Measurements from ENCODE around the gene FMN1.
"Not testable (repeated sequence)": the region's sequence is repeated elsewhere in the genome, so short reads cannot be mapped to it uniquely, and the experiment has no call there.

Gene FMN1

DNA sequence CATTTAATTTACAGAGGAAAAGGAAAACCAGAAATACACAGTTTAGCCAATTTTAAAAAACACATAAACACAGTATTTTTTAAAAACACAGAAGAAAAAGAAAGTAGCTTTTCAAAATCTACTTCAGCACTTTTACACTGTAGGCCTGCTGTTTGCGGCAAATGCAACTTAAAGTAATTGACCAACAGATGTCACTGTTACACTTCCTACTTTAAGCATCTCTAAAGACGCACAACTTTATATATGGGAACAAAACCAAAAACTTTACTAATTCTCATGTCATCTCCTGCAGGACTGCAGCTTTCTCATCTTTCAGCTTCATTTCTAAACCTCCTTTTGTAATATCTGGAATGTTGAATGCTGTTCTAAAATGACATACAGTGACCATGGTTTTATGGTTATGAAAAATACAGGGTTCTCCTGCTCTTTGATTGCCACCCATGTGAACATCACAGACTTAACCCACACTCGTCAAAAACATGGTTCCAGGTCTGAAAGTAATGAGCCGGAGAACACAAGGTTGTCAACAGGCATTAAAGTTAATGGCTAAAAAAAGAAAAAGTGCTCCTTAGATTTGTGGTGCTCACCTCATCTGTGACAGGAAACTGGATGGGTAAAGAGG, 107.9 kb downstream of the FMN1 start:
- DNase-seq: peak; percentile 14

DNA sequence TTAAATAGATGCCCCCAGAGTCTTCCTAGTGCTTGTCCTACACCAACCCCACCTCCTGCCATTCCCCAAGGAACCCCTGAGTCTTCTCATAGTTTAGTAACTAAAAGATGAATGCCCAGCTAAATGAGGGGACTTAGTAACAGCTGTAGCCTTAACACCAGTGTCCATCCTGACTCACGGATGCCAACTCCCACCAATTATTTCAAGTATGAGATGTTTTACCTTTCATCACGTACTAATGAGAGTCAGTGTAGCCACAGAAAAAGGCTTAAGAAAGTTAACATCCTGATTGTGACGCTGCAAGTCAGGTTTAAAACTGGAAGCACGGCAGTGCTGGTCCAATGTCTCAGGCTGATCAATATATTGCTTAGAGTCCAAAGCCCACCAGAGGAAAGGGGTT, 109.9 kb downstream of the FMN1 start:
- no peak for DNase-seq

- DNase-seq: no peak
Observed at GRCh38 chr15:33083232-33084081, 111.1 kb downstream of the FMN1 start.

DNA sequence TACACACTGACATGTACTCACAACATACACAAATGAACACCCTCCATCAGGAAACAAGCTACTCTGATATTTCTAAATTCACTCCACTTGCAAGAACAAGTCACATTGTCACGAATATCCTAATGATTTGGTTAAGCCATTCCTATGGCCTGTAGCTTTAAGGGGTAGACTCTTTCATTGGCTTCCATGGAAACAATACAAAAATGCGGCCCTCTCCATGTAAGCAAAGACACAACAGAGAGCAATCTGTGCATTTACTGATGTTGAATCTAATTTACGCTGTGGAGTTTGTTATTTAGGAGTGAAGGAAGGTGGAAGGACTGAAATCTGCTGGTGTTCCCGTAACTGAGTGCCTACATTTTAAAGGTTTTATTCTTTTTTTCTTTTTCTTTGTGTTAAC, 114.5 kb downstream of the FMN1 start:
- DNase-seq: no peak

GRCh38 chr15:33078607-33079006, 115.9 kb downstream of the FMN1 start:
- no peak for DNase-seq

DNA sequence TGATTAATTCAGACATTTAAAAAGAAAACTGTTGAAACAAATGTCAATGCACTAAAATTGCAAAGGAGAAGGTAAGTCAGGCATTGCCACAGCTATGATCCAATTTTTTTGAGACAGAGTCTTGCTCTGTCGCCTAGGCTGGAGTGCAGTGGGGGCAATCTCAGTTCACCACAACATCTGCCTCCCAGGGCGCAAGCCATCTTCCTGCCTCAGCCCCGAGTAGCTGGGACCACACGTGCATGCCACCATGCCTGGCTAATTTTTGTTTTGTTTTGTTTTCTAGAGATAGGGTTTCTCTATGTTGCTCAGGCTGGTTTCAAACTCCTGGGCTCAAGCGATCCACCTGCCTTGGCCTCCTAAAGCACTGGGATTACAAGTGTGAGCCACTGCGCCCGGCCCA, 117.6 kb downstream of the FMN1 start:
- no peak for DNase-seq

DNA sequence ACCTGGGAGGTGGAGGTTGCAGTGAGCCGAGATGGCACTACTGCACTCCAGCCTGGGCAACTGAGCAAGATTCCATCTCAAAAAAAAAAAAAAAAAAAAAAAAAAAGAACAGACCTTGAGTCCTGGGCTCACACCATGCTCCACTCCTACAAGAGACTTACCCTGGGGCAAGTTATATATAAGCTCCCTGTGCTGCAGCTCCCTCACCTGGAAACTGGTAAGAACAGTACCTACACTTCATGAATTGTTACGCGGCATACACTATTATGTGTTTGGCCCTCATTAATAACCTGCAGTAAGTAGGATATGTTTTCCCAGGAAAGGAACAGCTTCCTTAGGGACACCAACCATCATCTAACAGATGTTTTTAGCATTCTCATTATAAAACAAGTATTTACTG, 119.6 kb downstream of the FMN1 start:
- DNase-seq: no peak

GRCh38 chr15:33074212-33074611, 120.3 kb downstream of the FMN1 start:
- DNase-seq: no peak

- no peak for DNase-seq
Observed at GRCh38 chr15:33071451-33071850, 123.1 kb downstream of the FMN1 start.

- DNase-seq: not testable (repeated sequence)
Observed at GRCh38 chr15:33069903-33070302, 124.6 kb downstream of the FMN1 start.

DNA sequence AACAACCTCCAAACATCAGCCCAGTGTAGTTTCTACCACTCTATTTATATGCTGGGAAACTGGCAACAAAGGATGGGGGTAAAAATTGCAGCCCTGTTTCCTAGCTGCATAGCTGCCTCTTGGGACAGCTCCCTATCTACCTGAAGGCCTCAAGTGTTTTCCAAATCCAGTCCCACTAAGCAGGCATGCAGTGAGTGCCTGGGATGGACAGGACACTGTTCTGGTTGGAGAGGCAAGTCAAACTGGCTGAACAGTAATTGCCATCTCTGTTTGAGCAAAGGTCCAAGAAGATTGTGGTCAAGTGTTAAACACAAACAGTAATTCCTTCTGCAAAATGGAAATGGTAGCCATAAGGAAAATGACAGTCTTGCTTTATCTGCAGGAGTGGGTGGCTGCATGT, 125.4 kb downstream of the FMN1 start:
- no peak for DNase-seq

- peak; percentile 32 for DNase-seq
Observed at GRCh38 chr15:33068511-33068990, 126.0 kb downstream of the FMN1 start.

- no peak for DNase-seq
Observed at GRCh38 chr15:33068007-33068481, 126.5 kb downstream of the FMN1 start.

DNA sequence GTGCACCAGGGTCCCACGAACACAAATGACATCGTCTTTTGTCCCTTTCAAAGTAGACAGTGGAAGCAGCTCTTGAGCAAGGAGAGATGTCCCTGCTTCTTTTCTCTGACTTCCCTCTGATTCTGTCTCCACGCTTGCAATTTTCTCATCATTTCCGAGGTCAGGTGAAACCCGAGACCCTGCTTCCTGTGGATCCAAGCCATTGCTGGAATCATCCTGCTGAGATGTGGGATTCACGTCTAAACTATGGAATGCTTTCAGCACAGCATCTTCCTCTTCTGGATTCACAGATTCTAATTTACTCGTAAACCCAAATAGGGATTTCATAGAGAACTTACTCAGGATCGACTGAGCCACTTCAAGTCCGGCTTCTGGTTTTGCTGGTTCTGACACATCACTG, 127.1 kb downstream of the FMN1 start:
- no peak for DNase-seq

- no peak for DNase-seq
Observed at GRCh38 chr15:33066584-33066983, 127.9 kb downstream of the FMN1 start.

DNA sequence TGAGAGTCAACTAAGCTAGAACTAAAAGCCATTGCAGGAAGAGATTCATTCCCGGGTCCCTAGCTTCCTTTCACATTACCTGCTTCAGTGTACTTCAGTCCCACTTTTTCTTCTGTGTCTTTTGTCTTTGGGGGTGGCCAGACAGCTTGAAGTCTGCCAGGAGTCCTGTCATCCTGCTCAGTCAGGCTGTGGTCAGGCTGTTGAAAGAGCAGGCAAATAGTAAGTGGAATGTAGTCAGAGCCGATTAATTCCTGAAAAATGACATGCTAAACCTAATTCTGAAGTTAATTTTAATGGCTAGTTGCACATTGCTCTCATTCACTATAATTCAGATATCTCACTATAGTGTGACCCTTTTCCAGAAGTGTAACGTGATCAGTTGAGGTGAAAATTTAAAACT, 129.6 kb downstream of the FMN1 start:
- no peak for DNase-seq

DNA sequence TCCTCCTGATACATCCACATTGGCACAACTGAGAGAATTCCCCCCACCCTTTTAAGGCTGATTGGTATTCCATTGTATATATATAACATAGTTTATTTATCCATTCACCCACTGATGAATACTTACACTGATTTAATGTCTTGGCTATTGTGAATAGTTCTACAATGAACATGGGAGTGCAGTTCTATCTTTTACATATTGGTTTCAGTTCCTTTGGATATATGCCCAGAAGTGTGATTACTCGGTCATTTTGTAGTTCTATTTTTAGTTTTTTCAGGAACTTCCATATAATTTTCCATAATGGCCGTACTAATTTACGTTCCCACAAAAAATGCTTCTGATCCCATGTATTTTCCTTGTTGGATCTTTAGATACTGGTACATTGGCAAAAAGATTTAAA, 135.3 kb downstream of the FMN1 start:
- no peak for DNase-seq

- DNase-seq: no peak
Observed at GRCh38 chr15:33057845-33058244, 136.7 kb downstream of the FMN1 start.

DNA sequence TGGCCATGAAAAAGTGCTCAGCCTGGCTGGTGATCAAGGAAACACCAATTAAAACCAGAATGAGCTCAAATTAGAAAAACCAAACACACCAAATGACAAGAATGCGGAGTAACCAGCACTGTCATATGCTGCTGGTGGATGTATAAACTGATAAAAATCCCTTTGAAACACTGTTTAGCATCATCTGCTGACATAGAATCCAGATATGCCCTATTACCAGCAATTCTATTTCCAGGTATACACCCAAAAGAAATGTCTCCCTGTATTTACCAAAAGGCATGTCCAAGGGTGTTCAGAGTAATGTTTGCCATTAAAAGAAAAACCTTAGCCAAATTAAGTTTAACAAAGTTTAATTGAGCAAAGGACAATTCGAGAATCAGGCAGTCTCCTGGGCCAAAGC, 138.6 kb downstream of the FMN1 start:
- DNase-seq: no peak

DNA sequence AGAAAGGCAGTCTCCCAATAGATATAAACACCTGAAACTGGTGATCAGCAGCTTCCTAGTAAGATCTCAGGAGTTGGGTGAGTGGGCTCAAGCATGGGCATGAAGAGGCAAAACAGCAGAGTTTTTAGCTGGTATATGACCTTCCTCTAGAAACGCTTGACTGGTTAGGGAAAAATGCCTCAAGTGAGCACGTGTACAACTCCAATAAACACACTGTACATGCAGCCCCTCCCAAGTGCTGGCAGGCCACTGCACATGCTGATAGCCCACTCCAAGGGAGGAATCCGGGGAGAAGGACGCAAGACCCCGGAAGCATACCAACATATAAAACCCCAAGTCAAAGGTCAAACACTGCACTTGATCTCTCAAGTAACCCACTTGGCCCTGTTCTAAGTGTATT, 143.0 kb downstream of the FMN1 start:
- no peak for DNase-seq

- no peak for DNase-seq
Observed at GRCh38 chr15:33048255-33048654, 146.3 kb downstream of the FMN1 start.

GRCh38 chr15:33047077-33047476, 147.4 kb downstream of the FMN1 start:
- no peak for DNase-seq

GRCh38 chr15:33046329-33046728, 148.2 kb downstream of the FMN1 start:
- DNase-seq: no peak

DNA sequence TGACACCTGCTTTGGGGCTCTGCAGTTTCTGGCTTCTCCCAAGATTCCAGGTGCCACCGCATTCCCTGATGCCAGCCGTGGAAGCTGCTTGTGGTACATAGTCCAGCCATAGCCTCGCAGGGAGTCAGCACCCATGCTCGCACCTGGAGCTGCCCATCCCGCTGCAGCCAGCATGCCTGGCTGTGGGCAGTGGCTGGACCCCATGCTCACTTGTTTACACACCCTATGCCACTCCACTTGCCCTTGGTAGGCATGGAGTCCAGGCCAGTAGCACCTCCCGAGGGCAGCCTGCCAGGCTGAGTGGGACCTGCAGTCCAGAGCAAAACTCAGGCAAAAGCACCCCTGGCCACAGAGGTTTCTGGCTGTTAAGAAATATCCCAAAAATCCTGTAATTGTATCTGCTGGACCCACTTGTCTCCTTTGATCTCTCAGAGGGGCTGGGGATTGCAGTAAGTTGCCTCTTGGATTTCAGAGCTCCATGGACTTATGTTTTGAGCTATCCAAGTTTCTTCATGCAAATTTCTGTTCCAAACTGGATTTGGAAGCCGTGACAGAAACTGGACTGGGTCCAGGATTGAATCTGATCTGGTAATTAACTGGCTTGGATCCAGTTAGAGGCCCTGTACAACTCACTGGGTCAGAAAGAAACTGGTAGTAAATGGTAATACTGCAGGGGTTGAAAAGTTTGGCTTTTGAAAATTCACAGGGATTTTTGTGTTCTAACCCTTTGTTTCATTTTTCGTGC, 149.3 kb downstream of the FMN1 start:
- DNase-seq: no peak
